B cell (primary cell): ENCODE data around the gene NFIC. TPM values are rescaled to one million over a fixed set of nuclear protein-coding genes. Genes with fewer than 3 reads are reported as not detected.

Experiments used
- ATAC-seq: fragments of 200-7000 bp; cut with Tn5 transposase; one replicate; pipeline ENCODE4 v1.10.0; 2021; ENCODE audit warnings: low read depth, mild to moderate bottlenecking, moderate number of reproducible peaks, moderate library complexity
- CTCF ChIA-PET: fragments of 350-600 bp; sonication (Branson Sonifier 250); formaldehyde crosslinking; loops from one replicate; lab custom pipeline; 2021; ENCODE audit warnings: antibody characterized with exemption, inconsistent platforms; lab: Charles Lee
- POLR2A ChIA-PET: fragments of 350-600 bp; sonication (Branson Sonifier 250); formaldehyde crosslinking; loops from one replicate; lab custom pipeline; 2021; ENCODE audit warnings: antibody characterized with exemption; lab: Charles Lee
- DNase-seq: peaks from one replicate; pipeline ENCODE4 v3.0.0; 2013
- H2AFZ ChIP-seq: 2 replicates; pipeline ENCODE4 v1.6.1; 2012; ENCODE audit warnings: mild to moderate bottlenecking, low read depth, low read length; ENCODE audit not compliant: insufficient read depth, poor library complexity, severe bottlenecking
- H3K27ac ChIP-seq, 2 donors: 1 replicate in 1 of 2; 2 replicates in 1 of 2; pipeline ENCODE4 v1.5.1; 2012 to 2013; ENCODE audit warnings: low read length in 2 of 2, mild to moderate bottlenecking in 2 of 2, moderate library complexity in 1 of 2
- H3K27me3 ChIP-seq, 4 experiments: fragments of 200-600 bp in 1 of 4; sonication (generic) in 1 of 4; replicated peaks in 1 of 4; 1 replicate in 2 of 4; 2 replicates in 2 of 4; pipeline versions ENCODE4 v1.6.1 to v1.7.0; 2013 to 2016; ENCODE audit warnings: low read length in 3 of 4, mild to moderate bottlenecking in 2 of 4, mixed read lengths in 1 of 4, moderate library complexity in 1 of 4; ENCODE audit not compliant: insufficient read depth in 4 of 4, control insufficient read depth in 3 of 4; ENCODE audit errors: control extremely low read depth in 1 of 4
- H3K36me3 ChIP-seq, 2 experiments: replicated peaks in 1 of 2; 1 replicate in 1 of 2; 2 replicates in 1 of 2; pipeline versions ENCODE4 v1.6.1 to v1.7.1; 2013; ENCODE audit warnings: low read length in 1 of 2; ENCODE audit not compliant: insufficient read depth in 2 of 2, control insufficient read depth in 1 of 2; ENCODE audit errors: control extremely low read depth in 1 of 2, extremely low read depth in 1 of 2
- H3K4me1 ChIP-seq, 2 donors: fragments of 200-600 bp in 1 of 2; sonication (generic) in 1 of 2; 1 replicate in 1 of 2; 2 replicates in 1 of 2; pipeline versions ENCODE4 v1.5.1 to v1.6.1; 2013 to 2017; ENCODE audit warnings: low read length in 2 of 2; ENCODE audit not compliant: control insufficient read depth in 2 of 2, insufficient read depth in 2 of 2
- H3K4me2 ChIP-seq: replicated peaks from 2 replicates; pipeline ENCODE3; 2012; ENCODE audit warnings: mild to moderate bottlenecking, low read depth, low read length; ENCODE audit not compliant: poor library complexity, severe bottlenecking
- H3K4me3 ChIP-seq, 5 experiments: fragments of 200-600 bp in 1 of 5; sonication (generic) in 1 of 5; 1 replicate in 3 of 5; 2 replicates in 2 of 5; pipeline versions ENCODE4 v1.5.1 to v1.7.0; 2011 to 2016; ENCODE audit warnings: low read length in 4 of 5, mild to moderate bottlenecking in 4 of 5, low read depth in 2 of 5, control low read depth in 1 of 5, moderate library complexity in 1 of 5; ENCODE audit not compliant: insufficient read depth in 1 of 5; ENCODE audit errors: control extremely low read depth in 1 of 5, extremely low read depth in 1 of 5
- H3K79me2 ChIP-seq: fragments of 200-600 bp; sonication (generic); one replicate; pipeline ENCODE4 v1.6.0; 2016; ENCODE audit warnings: low read length; ENCODE audit not compliant: control insufficient read depth, insufficient read depth
- H3K9ac ChIP-seq: fragments of 200-600 bp; sonication (generic); 2 replicates; pipeline ENCODE4 v1.6.1; 2017; ENCODE audit warnings: mild to moderate bottlenecking, low read length, moderate library complexity
- H3K9me3 ChIP-seq, 3 donors: one replicate each; pipeline versions ENCODE4 v1.6.1 to v1.7.1; 2013; ENCODE audit warnings: low read length in 2 of 3; ENCODE audit not compliant: control insufficient read depth in 2 of 3, insufficient read depth in 1 of 3; ENCODE audit errors: control extremely low read depth in 1 of 3
- H4K20me1 ChIP-seq: 2 replicates; pipeline ENCODE4 v1.6.0; 2012; ENCODE audit warnings: mild to moderate bottlenecking, low read length; ENCODE audit not compliant: insufficient read depth, control insufficient read depth, poor library complexity, severe bottlenecking
- H3K27ac Mint-ChIP-seq: one replicate; pipeline ENCODE4 v1.8.0; 2021; ENCODE audit warnings: mixed read lengths
- H3K27me3 Mint-ChIP-seq: one replicate; pipeline ENCODE4 v1.8.0; 2021; ENCODE audit warnings: mixed read lengths
- H3K4me1 Mint-ChIP-seq: one replicate; pipeline ENCODE4 v1.8.0; 2021; ENCODE audit warnings: mixed read lengths
- H3K4me3 Mint-ChIP-seq: one replicate; pipeline ENCODE4 v1.8.0; 2021; ENCODE audit warnings: mixed read lengths
- H3K9me3 Mint-ChIP-seq: one replicate; pipeline ENCODE4 v1.8.0; 2022; ENCODE audit warnings: mixed read lengths; ENCODE audit not compliant: insufficient read depth
- CTCF ChIP-seq: fragments of 200-600 bp; IDR thresholded peaks from one replicate; pipeline ENCODE4 v1.8.0; 2022; ENCODE audit warnings: antibody characterized with exemption, mild to moderate bottlenecking
- EZH2 ChIP-seq: IDR thresholded peaks from 2 replicates; pipeline ENCODE4 v1.6.1; 2012; ENCODE audit warnings: borderline replicate concordance, low read depth, mild to moderate bottlenecking, moderate library complexity, low read length; ENCODE audit not compliant: insufficient read depth, poor library complexity, severe bottlenecking
- WGBS: methylation state at CpG from one replicate; pipeline ENCODE4 v1.1.5; 2013; ENCODE audit warnings: missing lambda C conversion rate; ENCODE audit not compliant: insufficient coverage; 5-methylcytosine and 5-hydroxymethylcytosine counted together
- intact Hi-C: fragments of 100-400 bp; cut with micrococcal nuclease; formaldehyde crosslinking; loops from one replicate; pipeline ENCODE4 v1.10.0; 2022
- polyA plus RNA-seq: library from polyadenylated mRNA; depleted of rRNA; stranded (reverse); fragments of >200 nt; gene quantifications from 2 replicates; pipeline ENCODE4 v1.2.3, GENCODE V29; 2012
- total RNA-seq, 2 donors: library from RNA; stranded (reverse); fragments of 120-200 nt in 1 of 2; gene quantifications; 1 replicate in 1 of 2; 2 replicates in 1 of 2; pipeline versions ENCODE4 v1.2.3 to v1.2.4, GENCODE V29; 2013 to 2022

Gene NFIC
- total and polyA plus RNA-seq, 2 donors (not counting 1 experiment from before 2014, with no cell fraction given), result 3.8 to 23.6 TPM

- H3K27me3 Mint-ChIP-seq, result no peaks in the 10 kb centered on the region
- CTCF ChIA-PET, result interaction anchor here (1.1 kb wide), 1 partner anchor 22 kb away, joined by 4 read pairs; no protein-coding TSS in a partner anchor
- no peaks in the 10 kb centered on the region for H4K20me1 ChIP-seq
These were observed 41.5 kb downstream of the NFIC start for GRCh38 chr19:3407556-3408516.

More at GRCh38 chr19:3407556-3408516, 41.5 kb downstream of the NFIC start:
- no peaks in the 10 kb centered on the region for H3K9me3 ChIP-seq
- no peak for DNase-seq
- peaks cover 4% of the 10 kb centered on the region for H3K79me2 ChIP-seq
- H3K4me3 Mint-ChIP-seq, result no peak overlapping the region
- ATAC-seq, result no peak
- H3K36me3 ChIP-seq, result no peaks in the 10 kb centered on the region
- no peak overlapping the region for H2AFZ ChIP-seq
- H3K9me3 Mint-ChIP-seq, result no peaks in the 10 kb centered on the region
- no peaks in the 10 kb centered on the region for H3K27me3 ChIP-seq
- no peak overlapping the region for H3K27ac ChIP-seq
- intact Hi-C loops, result no loop called here
- no peak overlapping the region for H3K4me3 ChIP-seq
- no peak overlapping the region for H3K27ac Mint-ChIP-seq
- H3K4me1 ChIP-seq, result no peaks in the 10 kb centered on the region
- TF ChIP-seq EZH2 (no peak), CTCF (no peak)
- no peak overlapping the region for H3K9ac ChIP-seq
- POLR2A ChIA-PET, result interaction anchor here (0.6 kb wide), 1 partner anchor 77 kb away, joined by 5 read pairs; no protein-coding TSS in a partner anchor
- H3K4me1 Mint-ChIP-seq, result no peaks in the 10 kb centered on the region
- H3K4me2 ChIP-seq, result no peak overlapping the region
- WGBS, result 95% methylated on average over 21 of the region's 27 CpGs
